ENCODE data around the gene TMCO5A.

Gene TMCO5A

GRCh38 chr15:37967788-37968187 is 33.3 kb downstream of the TMCO5A start:
- no peak for DNase-seq (ENCODE audit: low read depth in 1 of 2, low spot score in 1 of 2)

GRCh38 chr15:37973856-37974255 is 39.4 kb downstream of the TMCO5A start:
- DNase-seq (ENCODE audit: low read depth in 1 of 2, low spot score in 1 of 2): no peak

- DNase-seq (ENCODE audit: low read depth in 1 of 2, low spot score in 1 of 2): no peak
Observed at GRCh38 chr15:37978231-37978630, 43.8 kb downstream of the TMCO5A start.

- DNase-seq (ENCODE audit: low read depth in 1 of 2, low spot score in 1 of 2): no peak
Observed at GRCh38 chr15:37979671-37980409, 45.4 kb downstream of the TMCO5A start.

GRCh38 chr15:37981201-37981600 is 46.8 kb downstream of the TMCO5A start:
- DNase-seq (ENCODE audit: low read depth in 1 of 2, low spot score in 1 of 2): no peak

- no peak for DNase-seq (ENCODE audit: low read depth in 1 of 2, low spot score in 1 of 2)
Observed at GRCh38 chr15:37981775-37982174, 47.3 kb downstream of the TMCO5A start.

- DNase-seq (ENCODE audit: low read depth in 1 of 2, low spot score in 1 of 2): no peak
Observed at GRCh38 chr15:37984368-37984767, 49.9 kb downstream of the TMCO5A start.

GRCh38 chr15:37995461-37996347 is 61.3 kb downstream of the TMCO5A start:
- DNase-seq (ENCODE audit: low read depth in 1 of 2, low spot score in 1 of 2): no peak

Measured in stimulated activated CD4-positive, alpha-beta T cell treated with anti-CD3 and anti-CD28 coated beads, Interleukin-15, amount 100 ng/mL, for 1 hour (primary cell).